Neural cell (in vitro differentiated cells): ENCODE data around the gene PC.

Source experiments
- EP300 ChIP-seq: fragments of 450-650 bp; conservative IDR thresholded peaks from 2 replicates; pipeline ENCODE4 v1.6.1; 2014; ENCODE audit warnings: antibody characterized with exemption, mild to moderate bottlenecking, moderate library complexity; ENCODE audit not compliant: poor library complexity, severe bottlenecking
- TF ChIP-seq, protein P1 (sequence below): fragments of 450-650 bp; IDR thresholded peaks from 2 replicates; pipeline ENCODE4 v1.5.1; 2014; ENCODE audit warnings: antibody characterized with exemption, mild to moderate bottlenecking, moderate library complexity; ENCODE audit not compliant: poor library complexity, severe bottlenecking

DNA sequence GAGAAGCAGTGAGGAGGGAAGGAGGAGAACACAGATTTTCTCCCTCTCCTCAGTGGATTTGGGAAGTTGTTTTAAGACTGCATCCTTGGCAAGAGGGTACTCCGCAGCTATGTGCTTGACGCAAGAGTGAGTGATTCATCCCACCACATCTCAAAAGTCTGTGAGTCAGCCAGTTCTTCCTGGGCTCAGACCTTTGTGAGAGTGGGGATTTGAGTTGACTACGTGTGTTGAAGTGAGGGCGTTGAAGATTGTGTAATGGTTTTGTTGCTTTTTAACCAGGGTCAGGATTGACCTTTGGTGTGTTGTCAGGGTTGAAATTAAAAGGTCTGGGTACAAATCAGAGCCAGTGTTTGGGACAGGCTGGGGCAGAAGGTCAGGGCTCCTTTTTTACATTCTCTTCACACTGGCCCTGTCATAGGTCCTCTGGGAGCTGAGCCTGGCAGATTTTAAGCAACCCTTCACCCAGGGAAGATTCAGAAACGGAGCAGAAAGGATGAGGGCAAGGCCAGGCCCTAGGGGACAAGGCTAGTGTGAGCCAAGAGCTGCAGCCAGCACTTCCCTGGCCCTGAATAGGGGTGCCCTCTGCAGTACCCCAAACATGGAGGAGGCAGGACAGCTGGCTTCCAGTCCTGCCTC is 12.7 kb upstream of the PC start:
- TF ChIP-seq, protein P1, sequence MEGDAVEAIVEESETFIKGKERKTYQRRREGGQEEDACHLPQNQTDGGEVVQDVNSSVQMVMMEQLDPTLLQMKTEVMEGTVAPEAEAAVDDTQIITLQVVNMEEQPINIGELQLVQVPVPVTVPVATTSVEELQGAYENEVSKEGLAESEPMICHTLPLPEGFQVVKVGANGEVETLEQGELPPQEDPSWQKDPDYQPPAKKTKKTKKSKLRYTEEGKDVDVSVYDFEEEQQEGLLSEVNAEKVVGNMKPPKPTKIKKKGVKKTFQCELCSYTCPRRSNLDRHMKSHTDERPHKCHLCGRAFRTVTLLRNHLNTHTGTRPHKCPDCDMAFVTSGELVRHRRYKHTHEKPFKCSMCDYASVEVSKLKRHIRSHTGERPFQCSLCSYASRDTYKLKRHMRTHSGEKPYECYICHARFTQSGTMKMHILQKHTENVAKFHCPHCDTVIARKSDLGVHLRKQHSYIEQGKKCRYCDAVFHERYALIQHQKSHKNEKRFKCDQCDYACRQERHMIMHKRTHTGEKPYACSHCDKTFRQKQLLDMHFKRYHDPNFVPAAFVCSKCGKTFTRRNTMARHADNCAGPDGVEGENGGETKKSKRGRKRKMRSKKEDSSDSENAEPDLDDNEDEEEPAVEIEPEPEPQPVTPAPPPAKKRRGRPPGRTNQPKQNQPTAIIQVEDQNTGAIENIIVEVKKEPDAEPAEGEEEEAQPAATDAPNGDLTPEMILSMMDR: no peak
- no peak for TF ChIP-seq EP300
